ENCODE data around the gene FOXN3. TPM values are rescaled to one million over a fixed set of nuclear protein-coding genes. Genes with fewer than 3 reads are reported as not detected.

FOXN3 gene
- total RNA-seq, 1 experiment from 2014 or later, result 125 TPM

GRCh38 chr14:89248411-89249064 is 168.5 kb downstream of the FOXN3 start:
- Histone ChIP-seq H3K9me3 (ENCODE audit: control insufficient read depth, low read depth, low read length) (no peaks in the 10 kb centered on the region), H3K14ac (ENCODE audit: insufficient read depth, low read length) (no peak overlapping the region), H3K79me2 (ENCODE audit: insufficient read depth, low read length) (peaks cover 8% of the 10 kb centered on the region; the same call in 1 of the 2 replicates), H3K23me2 (ENCODE audit: insufficient read length, low read depth, low read length, poor library complexity, severe bottlenecking) (no peaks in the 10 kb centered on the region), H2BK5ac (ENCODE audit: insufficient read length, low read length) (no peak overlapping the region), H3K4me1 (ENCODE audit: insufficient read depth, low read length) (peaks cover 10% of the 10 kb centered on the region; the same call in 1 of the 2 replicates), H2BK20ac (ENCODE audit: low read depth, low read length, poor library complexity, severe bottlenecking) (no peak overlapping the region), H3K27ac (ENCODE audit: insufficient read length, low read depth, low read length) (no peak overlapping the region), H3K79me1 (ENCODE audit: insufficient read depth, low read depth, low read length, poor library complexity, severe bottlenecking) (peaks cover 9% of the 10 kb centered on the region), H2AFZ (ENCODE audit: low read length) (no peak overlapping the region), H2BK12ac (ENCODE audit: insufficient read length, low read depth, low read length) (no peak overlapping the region), H4K20me1 (ENCODE audit: control insufficient read depth, insufficient read depth, insufficient read length) (peaks cover 2% of the 10 kb centered on the region), H2BK120ac (ENCODE audit: low read depth, low read length, poor library complexity, severe bottlenecking) (no peak overlapping the region), H3T11ph (ENCODE audit: low read length) (no peak overlapping the region), H3K27me3 (ENCODE audit: insufficient read depth, low read length) (no peaks in the 10 kb centered on the region), H3K9ac (ENCODE audit: extremely low read depth, insufficient read length, low read length) (no peak overlapping the region), H3K56ac (ENCODE audit: insufficient read length, low read depth, low read length) (no peak overlapping the region), H3K18ac (ENCODE audit: insufficient read length, low read depth, low read length) (no peak overlapping the region), H2AK5ac (ENCODE audit: insufficient read length, low read length) (no peak overlapping the region), H4K8ac (replicated peaks; ENCODE audit: insufficient read length, low read depth, low read length) (no peak overlapping the region), H3K23ac (ENCODE audit: insufficient read length, low read depth, low read length) (no peak overlapping the region), H3K4ac (ENCODE audit: low read depth, low read length) (no peak overlapping the region), H4K91ac (ENCODE audit: insufficient read length, low read depth, low read length) (no peak overlapping the region), H3K4me2 (ENCODE audit: insufficient read depth, insufficient read length, low read length) (no peak overlapping the region), H2BK15ac (ENCODE audit: low read depth, low read length) (no peak overlapping the region), H4K5ac (ENCODE audit: insufficient read length, low read depth, low read length) (no peak overlapping the region)
- H3K27ac Mint-ChIP-seq, result no peak overlapping the region
- no peak overlapping the region for H3K4me3 Mint-ChIP-seq
- H3K4me1 Mint-ChIP-seq, result peaks cover 38 to 40% of the 10 kb centered on the region in 2 experiments
- H3K27me3 Mint-ChIP-seq (ENCODE audit: low read depth), result no peaks in the 10 kb centered on the region
- TF ChIP-seq CTCF (conservative IDR thresholded peaks at IDR 0.05), result no peak
- H3K36me3 Mint-ChIP-seq (ENCODE audit: insufficient read depth in 1 of 3, low read depth in 3 of 3), result peaks cover 11 to 22% (median 15%) of the 10 kb centered on the region in 3 experiments; a peak in 5 of 7 replicates
- no CpG with 5 or more reads among the region's 5 CpGs for WGBS (ENCODE audit: extremely low coverage, insufficient read length, low lambda C conversion rate)
- no peak for DNase-seq
- H3K9me3 Mint-ChIP-seq, result peaks cover 0 to 3% of the 10 kb centered on the region in 2 experiments; a peak in 2 of 5 replicates
